ENCODE results near the gene CDH23. TPM values are rescaled to one million over a fixed set of nuclear protein-coding genes. Genes with fewer than 3 reads are reported as not detected.

CDH23 gene
- total RNA-seq, 1 experiment from 2014 or later: 7.8 TPM

GRCh38 chr10:71799608-71800453 lies 403.1 kb downstream of the CDH23 start:
- Histone ChIP-seq H3K36me3 (ENCODE audit: low read depth) (no peaks in the 10 kb centered on the region), H3K4me2 (no peak overlapping the region), H3K79me2 (ENCODE audit: low read depth) (no peaks in the 10 kb centered on the region), H2AFZ (no peak overlapping the region), H3K9me2 (ENCODE audit: insufficient read depth) (no peaks in the 10 kb centered on the region), H3K4me1 (replicated peaks; ENCODE audit: insufficient read depth) (no peaks in the 10 kb centered on the region), H3K27me3 (ENCODE audit: insufficient read depth, low read depth) (peaks cover 24% of the 10 kb centered on the region; the same call in 1 of the 2 replicates), H3K9me3 (ENCODE audit: insufficient read depth, low read depth) (no peaks in the 10 kb centered on the region), H3K4me3 (no peak overlapping the region), H3F3A (ENCODE audit: insufficient read depth, low read depth) (no peaks in the 10 kb centered on the region), H4K20me1 (ENCODE audit: insufficient read depth) (no peaks in the 10 kb centered on the region), H3K27ac (no peak overlapping the region)
- intact Hi-C loops (cut with micrococcal nuclease; ENCODE audit: unreplicated experiment): no loop called here
- no peak for TF ChIP-seq CTCF (conservative IDR thresholded peaks at IDR 0.05)
- DNase-seq: no peak
- BruUV-seq (replicated peaks): no TSS peak
- ChIA-PET CTCF (no interaction called here), POLR2A (ENCODE audit: unreplicated experiment) (no interaction called here)

- H3K27me3 ChIP-seq (ENCODE audit: insufficient read depth, low read depth): peaks cover 18% of the 10 kb centered on the region; the same call in 1 of the 2 replicates
- no peaks in the 10 kb centered on the region for H3K9me2 ChIP-seq (ENCODE audit: insufficient read depth)
- DNase-seq: no peak
- no peaks in the 10 kb centered on the region for H3K36me3 ChIP-seq (ENCODE audit: low read depth)
- intact Hi-C loops (cut with micrococcal nuclease; ENCODE audit: unreplicated experiment): no loop called here
- H3F3A ChIP-seq (ENCODE audit: insufficient read depth, low read depth): no peaks in the 10 kb centered on the region
- BruUV-seq (replicated peaks): no TSS peak
- no peak overlapping the region for H3K27ac ChIP-seq
- no peaks in the 10 kb centered on the region for H3K9me3 ChIP-seq (ENCODE audit: insufficient read depth, low read depth)
- ChIA-PET POLR2A (ENCODE audit: unreplicated experiment) (no interaction called here), CTCF (interaction anchor here (0.6 kb wide), 1 partner anchor 37 kb away, joined by 3 read pairs; no protein-coding TSS in a partner anchor)
- TF ChIP-seq CTCF (conservative IDR thresholded peaks at IDR 0.05): no peak
- no peak for TF ChIP-seq EZH2 (IDR thresholded peaks at IDR 0.05; ENCODE audit: low read depth)
- no peak overlapping the region for H2AFZ ChIP-seq
- no peak overlapping the region for H3K4me2 ChIP-seq
- no peaks in the 10 kb centered on the region for H3K4me1 ChIP-seq (replicated peaks; ENCODE audit: insufficient read depth)
- H4K20me1 ChIP-seq (ENCODE audit: insufficient read depth): no peaks in the 10 kb centered on the region
- no peak overlapping the region for H3K4me3 ChIP-seq
- H3K79me2 ChIP-seq (ENCODE audit: low read depth): no peaks in the 10 kb centered on the region
Measured at GRCh38 chr10:71801361-71801760, 404.6 kb downstream of the CDH23 start.

- intact Hi-C loops (cut with micrococcal nuclease; ENCODE audit: unreplicated experiment): no loop called here
- Histone ChIP-seq H3K4me1 (replicated peaks; ENCODE audit: insufficient read depth) (no peaks in the 10 kb centered on the region), H3K9me3 (ENCODE audit: insufficient read depth, low read depth) (no peaks in the 10 kb centered on the region), H3K27ac (no peak overlapping the region), H3K9me2 (ENCODE audit: insufficient read depth) (no peaks in the 10 kb centered on the region), H3K27me3 (ENCODE audit: insufficient read depth, low read depth) (peaks cover 10% of the 10 kb centered on the region; the same call in 1 of the 2 replicates), H4K20me1 (ENCODE audit: insufficient read depth) (no peaks in the 10 kb centered on the region), H3K79me2 (ENCODE audit: low read depth) (no peaks in the 10 kb centered on the region), H2AFZ (no peak overlapping the region), H3F3A (ENCODE audit: insufficient read depth, low read depth) (no peaks in the 10 kb centered on the region), H3K4me2 (no peak overlapping the region), H3K4me3 (no peak overlapping the region), H3K36me3 (ENCODE audit: low read depth) (no peaks in the 10 kb centered on the region)
- no peak for TF ChIP-seq EZH2 (IDR thresholded peaks at IDR 0.05; ENCODE audit: low read depth)
- no peak for TF ChIP-seq CTCF (conservative IDR thresholded peaks at IDR 0.05)
- CTCF ChIA-PET: no interaction called here
- POLR2A ChIA-PET (ENCODE audit: unreplicated experiment): no interaction called here
- DNase-seq: no peak
- no TSS peak for BruUV-seq (replicated peaks)
Measured at GRCh38 chr10:71802235-71802634, 405.5 kb downstream of the CDH23 start.
